Astrocyte (in vitro differentiated cells and primary cell): Measurements from ENCODE around the gene DKKL1. TPM values are rescaled to one million over a fixed set of nuclear protein-coding genes. Genes with fewer than 3 reads are reported as not detected.

Source experiments
- DNase-seq: peaks from one replicate; pipeline ENCODE4 v3.0.0-alpha.2; 2010; ENCODE audit warnings: low read depth
- FAIRE-seq: peaks from 2 replicates; lab custom pipeline; 2011; peaks lifted over from hg19 to GRCh38; lab: Jason Lieb, UNC
- H2AFZ ChIP-seq: 2 replicates; pipeline ENCODE4 v1.6.0; 2012; ENCODE audit warnings: low read depth, low read length, inconsistent platforms
- H3K27ac ChIP-seq: 2 replicates; pipeline ENCODE4 v1.5.1; 2011; ENCODE audit warnings: low read depth, low read length, inconsistent platforms
- H3K27me3 ChIP-seq: 2 replicates; pipeline ENCODE4 v1.6.0; 2011; ENCODE audit warnings: low read length, inconsistent platforms; ENCODE audit not compliant: insufficient read depth
- H3K36me3 ChIP-seq: 2 replicates; pipeline ENCODE4 v1.5.1; 2011; ENCODE audit warnings: low read length, inconsistent platforms; ENCODE audit not compliant: insufficient read depth
- H3K4me1 ChIP-seq: 2 replicates; pipeline ENCODE4 v1.5.1; 2011; ENCODE audit warnings: low read length, inconsistent platforms; ENCODE audit not compliant: insufficient read depth
- H3K4me2 ChIP-seq: 2 replicates; pipeline ENCODE4 v1.6.0; 2012; ENCODE audit warnings: low read length, inconsistent platforms
- H3K4me3 ChIP-seq: 2 replicates; pipeline ENCODE4 v1.5.1; 2011; ENCODE audit warnings: low read depth, mild to moderate bottlenecking, low read length, inconsistent platforms; ENCODE audit not compliant: insufficient read depth
- H3K79me2 ChIP-seq: 2 replicates; pipeline ENCODE4 v1.6.0; 2012; ENCODE audit warnings: mild to moderate bottlenecking, low read length, inconsistent platforms; ENCODE audit not compliant: insufficient read depth
- H3K9ac ChIP-seq: 2 replicates; pipeline ENCODE4 v1.6.0; 2012; ENCODE audit warnings: mild to moderate bottlenecking, low read length, inconsistent platforms
- H3K9me3 ChIP-seq: 2 replicates; pipeline ENCODE4 v1.5.1; 2012; ENCODE audit warnings: low read depth, mild to moderate bottlenecking, low read length, inconsistent platforms; ENCODE audit not compliant: insufficient read depth
- H4K20me1 ChIP-seq: 2 replicates; pipeline ENCODE4 v1.6.0; 2012; ENCODE audit warnings: low read length, inconsistent platforms; ENCODE audit not compliant: insufficient read depth
- H3K27ac Mint-ChIP-seq: one replicate; pipeline ENCODE4 v1.8.0; 2021; ENCODE audit warnings: mild to moderate bottlenecking, mixed read lengths; ENCODE audit not compliant: unreplicated experiment
- H3K27me3 Mint-ChIP-seq: one replicate; pipeline ENCODE4 v1.8.0; 2021; ENCODE audit warnings: low read depth, mixed read lengths; ENCODE audit not compliant: unreplicated experiment
- H3K36me3 Mint-ChIP-seq: one replicate; pipeline ENCODE4 v1.8.0; 2021; ENCODE audit warnings: low read depth, mixed read lengths; ENCODE audit not compliant: unreplicated experiment
- H3K4me1 Mint-ChIP-seq: one replicate; pipeline ENCODE4 v1.8.0; 2021; ENCODE audit warnings: low read depth, mixed read lengths; ENCODE audit not compliant: unreplicated experiment
- H3K4me3 Mint-ChIP-seq: one replicate; pipeline ENCODE4 v1.8.0; 2021; ENCODE audit warnings: mild to moderate bottlenecking, moderate library complexity, mixed read lengths; ENCODE audit not compliant: unreplicated experiment
- H3K9me3 Mint-ChIP-seq: one replicate; pipeline ENCODE4 v1.8.0; 2021; ENCODE audit warnings: mild to moderate bottlenecking, mixed read lengths; ENCODE audit not compliant: unreplicated experiment
- EZH2 ChIP-seq: IDR thresholded peaks from 2 replicates; pipeline ENCODE4 v1.6.1; 2012; ENCODE audit warnings: mild to moderate bottlenecking, low read length, inconsistent platforms; ENCODE audit not compliant: insufficient read depth
- total RNA-seq: library from RNA; stranded (reverse); gene quantifications from 2 replicates; pipeline ENCODE4 v1.2.1, GENCODE V29; 2021
- TF ChIP-seq, protein P1 (sequence below): IDR thresholded peaks from 2 replicates; pipeline ENCODE4 v1.5.1; 2011; ENCODE audit warnings: low read depth, mild to moderate bottlenecking, inconsistent platforms, low read length, moderate library complexity; ENCODE audit not compliant: insufficient read depth

Gene DKKL1
- total RNA-seq, 1 donor from 2014 or later = 1.1 TPM

DNA sequence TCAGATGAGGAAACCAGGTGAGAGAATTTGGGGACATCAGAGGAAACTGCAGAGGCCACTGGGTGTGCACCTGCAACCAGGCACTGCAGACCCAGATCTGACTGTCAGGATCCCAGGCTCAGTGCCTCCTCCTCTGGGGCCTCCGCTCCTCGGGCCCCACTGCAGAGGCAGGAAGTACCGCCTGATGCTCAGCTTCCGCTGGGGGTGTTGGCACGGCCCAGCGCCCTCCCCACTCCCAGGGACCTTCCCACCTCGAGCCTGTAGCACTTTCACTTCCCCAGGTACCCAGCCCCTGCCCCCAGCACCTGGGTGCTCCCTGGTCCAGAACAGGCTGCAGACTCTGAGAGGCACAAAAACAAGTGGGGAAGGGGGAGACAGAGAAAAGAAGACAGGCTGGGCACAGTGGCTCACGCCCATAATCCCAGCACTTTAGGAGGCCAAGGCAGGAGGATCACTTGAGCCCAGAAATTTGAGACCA, 29.8 kb upstream of the DKKL1 start:
- peaks cover 5% of the 10 kb centered on the region for H3K27me3 Mint-ChIP-seq
- DNase-seq (no peak), FAIRE-seq (no peak)
- Histone ChIP-seq H3K9ac (no peak overlapping the region), H3K4me3 (no peak overlapping the region), H3K9me3 (no peaks in the 10 kb centered on the region), H3K36me3 (no peaks in the 10 kb centered on the region), H3K4me2 (no peak overlapping the region), H3K27me3 (no peaks in the 10 kb centered on the region), H2AFZ (no peak overlapping the region), H3K4me1 (no peaks in the 10 kb centered on the region), H4K20me1 (peaks cover 17% of the 10 kb centered on the region), H3K27ac (no peak overlapping the region), H3K79me2 (no peaks in the 10 kb centered on the region)
- peaks cover 23% of the 10 kb centered on the region for H3K36me3 Mint-ChIP-seq
- H3K9me3 Mint-ChIP-seq = peaks cover 3% of the 10 kb centered on the region
- TF ChIP-seq, protein P1, sequence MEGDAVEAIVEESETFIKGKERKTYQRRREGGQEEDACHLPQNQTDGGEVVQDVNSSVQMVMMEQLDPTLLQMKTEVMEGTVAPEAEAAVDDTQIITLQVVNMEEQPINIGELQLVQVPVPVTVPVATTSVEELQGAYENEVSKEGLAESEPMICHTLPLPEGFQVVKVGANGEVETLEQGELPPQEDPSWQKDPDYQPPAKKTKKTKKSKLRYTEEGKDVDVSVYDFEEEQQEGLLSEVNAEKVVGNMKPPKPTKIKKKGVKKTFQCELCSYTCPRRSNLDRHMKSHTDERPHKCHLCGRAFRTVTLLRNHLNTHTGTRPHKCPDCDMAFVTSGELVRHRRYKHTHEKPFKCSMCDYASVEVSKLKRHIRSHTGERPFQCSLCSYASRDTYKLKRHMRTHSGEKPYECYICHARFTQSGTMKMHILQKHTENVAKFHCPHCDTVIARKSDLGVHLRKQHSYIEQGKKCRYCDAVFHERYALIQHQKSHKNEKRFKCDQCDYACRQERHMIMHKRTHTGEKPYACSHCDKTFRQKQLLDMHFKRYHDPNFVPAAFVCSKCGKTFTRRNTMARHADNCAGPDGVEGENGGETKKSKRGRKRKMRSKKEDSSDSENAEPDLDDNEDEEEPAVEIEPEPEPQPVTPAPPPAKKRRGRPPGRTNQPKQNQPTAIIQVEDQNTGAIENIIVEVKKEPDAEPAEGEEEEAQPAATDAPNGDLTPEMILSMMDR = no peak
- TF ChIP-seq EZH2 = no peak
- peak overlapping the region; percentile 59 for H3K27ac Mint-ChIP-seq
- peaks cover 12% of the 10 kb centered on the region for H3K4me1 Mint-ChIP-seq
- H3K4me3 Mint-ChIP-seq = no peak overlapping the region

DNA sequence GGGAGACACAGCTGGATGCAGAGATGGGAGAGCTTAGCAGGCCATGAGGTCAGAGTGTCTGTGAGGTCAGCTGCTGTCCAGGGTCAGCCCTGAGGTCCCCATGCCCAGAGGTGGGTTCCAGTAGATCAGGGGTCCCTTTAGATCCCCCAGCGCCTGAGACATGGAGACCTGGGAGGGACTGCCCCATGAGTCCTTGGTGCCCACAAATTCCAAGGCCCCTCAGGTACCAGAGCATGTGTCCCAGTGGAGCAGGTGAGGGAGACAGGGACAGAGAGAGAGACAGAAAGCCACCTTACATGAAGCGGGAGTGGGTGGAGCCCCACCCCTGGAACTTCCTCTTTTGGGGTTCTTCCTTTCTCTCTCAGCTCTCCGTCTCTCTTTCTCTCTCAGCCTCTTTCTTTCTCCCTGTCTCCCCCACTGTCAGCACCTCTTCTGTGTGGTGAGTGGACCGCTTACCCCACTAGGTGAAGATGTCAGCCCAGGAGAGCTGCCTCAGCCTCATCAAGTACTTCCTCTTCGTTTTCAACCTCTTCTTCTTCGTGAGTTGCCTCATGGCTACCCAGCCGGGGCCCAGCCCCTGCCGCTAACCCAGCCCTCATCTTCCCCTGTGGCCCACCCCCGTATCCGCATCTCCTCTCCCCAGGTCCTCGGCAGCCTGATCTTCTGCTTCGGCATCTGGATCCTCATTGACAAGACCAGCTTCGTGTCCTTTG, 28.4 kb upstream of the DKKL1 start, which contains the start of gene CD37:
CD37 (plus strand) TSS at position 336 of the 713 bp plus-strand sequence; CDS start at position 471, 135 bp downstream.
- no peak within 1 kb of the TSS for H3K9ac ChIP-seq
- no peak within 1 kb of the TSS for H3K4me3 ChIP-seq
- H3K4me1 Mint-ChIP-seq = peaks cover 9% of the 10 kb centered on the region
- TF ChIP-seq EZH2 = no peak
- TF ChIP-seq, protein P1 = no peak
- no peaks in the 10 kb centered on the region for H3K36me3 ChIP-seq
- H3K79me2 ChIP-seq = no peaks in the 10 kb centered on the region
- no peaks in the 10 kb centered on the region for H3K9me3 ChIP-seq
- H3K27ac ChIP-seq = no peak within 1 kb of the TSS
- H3K4me3 Mint-ChIP-seq = no peak within 1 kb of the TSS
- no peak for FAIRE-seq
- H3K9me3 Mint-ChIP-seq = peaks cover 3% of the 10 kb centered on the region
- no peak within 1 kb of the TSS for H2AFZ ChIP-seq
- H3K4me1 ChIP-seq = peaks cover 6% of the 10 kb centered on the region
- no peak within 1 kb of the TSS for H3K4me2 ChIP-seq
- DNase-seq = no peak
- no peaks in the 10 kb centered on the region for H3K27me3 ChIP-seq
- H3K27me3 Mint-ChIP-seq = peaks cover 5% of the 10 kb centered on the region
- no peak within 1 kb of the TSS for H3K27ac Mint-ChIP-seq
- peaks cover 21% of the 10 kb centered on the region for H4K20me1 ChIP-seq
- H3K36me3 Mint-ChIP-seq = peaks cover 15% of the 10 kb centered on the region
